ENCODE measurements around the gene BRF1. TPM values are rescaled to one million over a fixed set of nuclear protein-coding genes. Genes with fewer than 3 reads are reported as not detected.

BRF1 gene
- polyA plus RNA-seq, 1 of the 3 experiments (the other 2 are of a cell fraction): 15.7 TPM

- CTCF ChIA-PET: interaction anchor here (0.6 to 1.7 kb wide), 5 partner anchors 14 to 197 kb away, joined by 3 to 5 read pairs (median 3); partner anchors contain the start of gene BRF1
- H3K36me3 ChIP-seq (replicated peaks in 1 of 2; ENCODE audit: control insufficient read depth in 1 of 2, insufficient read depth in 2 of 2, low read length in 1 of 2): peaks cover 0 to 3% of the 10 kb centered on the region in 2 experiments
- no peaks in the 10 kb centered on the region for H3K9me2 ChIP-seq
- H3K4me3 ChIP-seq (ENCODE audit: low read depth in 2 of 2, low read length in 1 of 2): no peak overlapping the region
- peaks cover 61% of the 10 kb centered on the region; the same call in 1 of the 2 replicates for H3K79me2 ChIP-seq (ENCODE audit: insufficient read depth)
- H4K20me1 ChIP-seq (ENCODE audit: insufficient read depth): peaks cover 50% of the 10 kb centered on the region
- H3F3A ChIP-seq (replicated peaks; ENCODE audit: insufficient read depth): no peaks in the 10 kb centered on the region
- WGBS (ENCODE audit: low lambda C conversion rate): 84% methylated on average over 13 of the region's 24 CpGs
- no peaks in the 10 kb centered on the region for H3K9me3 ChIP-seq
- peak overlapping the region in 1 of 2 experiments; percentile 58; a peak in 1 of 4 replicates for H3K27ac ChIP-seq (ENCODE audit: low read depth in 2 of 2, low read length in 1 of 2)
- H3K27me3 ChIP-seq (ENCODE audit: insufficient read depth): no peaks in the 10 kb centered on the region
- H3K9ac ChIP-seq: no peak overlapping the region
- POLR2A ChIA-PET: interaction anchor here (0.8 kb wide), 1 partner anchor 13 kb away, joined by 3 read pairs; the partner anchor contains the start of gene BRF1
- H3K4me2 ChIP-seq: no peak overlapping the region
- peak; percentile 60 for DNase-seq
- TF ChIP-seq RCOR1 (IDR thresholded peaks at IDR 0.05; ENCODE audit: low read length) (no peak), RAD21 (IDR thresholded peaks at IDR 0.05; ENCODE audit: low read length) (peak; percentile 18; the same call in 1 of the 2 replicates)
- no peak overlapping the region for H2AFZ ChIP-seq (ENCODE audit: low read depth)
- H3K4me1 ChIP-seq (ENCODE audit: control insufficient read depth in 1 of 2, insufficient read depth in 2 of 2, low read depth in 1 of 2, low read length in 1 of 2): peaks cover 0 to 32% of the 10 kb centered on the region in 2 experiments; a peak in 1 of 4 replicates
These were observed 13.3 kb downstream of the BRF1 start for GRCh38 chr14:105287249-105288102.

DNA sequence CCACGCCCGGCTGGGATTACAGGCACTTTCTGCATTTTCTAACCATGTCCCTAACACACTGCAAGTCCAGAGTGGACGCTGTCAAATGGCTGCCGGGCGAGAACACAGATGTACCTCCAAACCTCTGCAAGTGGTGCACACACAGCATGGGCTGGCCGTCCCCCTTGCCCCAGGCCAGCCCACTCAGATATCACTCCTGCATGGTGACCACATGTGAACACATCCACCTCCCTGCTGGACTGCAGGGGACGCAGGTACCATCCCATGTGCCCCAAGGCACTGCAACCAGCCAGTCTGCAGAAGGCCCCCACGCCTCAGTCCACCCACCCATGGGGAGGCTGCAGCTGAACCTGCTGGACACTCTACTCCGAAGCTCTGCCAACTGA is 14.0 kb downstream of the BRF1 start:
- WGBS (ENCODE audit: low lambda C conversion rate): 97% methylated on average over 8 of the region's 9 CpGs
- Histone ChIP-seq H4K20me1 (ENCODE audit: insufficient read depth) (peaks cover 50% of the 10 kb centered on the region), H3K27ac (ENCODE audit: low read depth in 2 of 2, low read length in 1 of 2) (peak overlapping the region in 1 of 2 experiments; percentile 58; a peak in 1 of 4 replicates), H3K4me1 (ENCODE audit: control insufficient read depth in 1 of 2, insufficient read depth in 2 of 2, low read depth in 1 of 2, low read length in 1 of 2) (peaks cover 0 to 27% of the 10 kb centered on the region in 2 experiments; a peak in 1 of 4 replicates), H2AFZ (ENCODE audit: low read depth) (no peak overlapping the region), H3K4me3 (ENCODE audit: low read depth in 2 of 2, low read length in 1 of 2) (no peak overlapping the region), H3K4me2 (no peak overlapping the region), H3K9me2 (no peaks in the 10 kb centered on the region), H3K79me2 (ENCODE audit: insufficient read depth) (peaks cover 54% of the 10 kb centered on the region; the same call in 1 of the 2 replicates), H3K36me3 (replicated peaks in 1 of 2; ENCODE audit: control insufficient read depth in 1 of 2, insufficient read depth in 2 of 2, low read length in 1 of 2) (peaks cover 0 to 4% of the 10 kb centered on the region in 2 experiments), H3K27me3 (ENCODE audit: insufficient read depth) (no peaks in the 10 kb centered on the region), H3K9ac (no peak overlapping the region), H3K9me3 (no peaks in the 10 kb centered on the region), H3F3A (replicated peaks; ENCODE audit: insufficient read depth) (no peaks in the 10 kb centered on the region)
- CTCF ChIA-PET: interaction anchor here (0.9 to 1.7 kb wide), 4 partner anchors 15 to 82 kb away, joined by 3 to 5 read pairs (median 4); partner anchors contain the start of gene BRF1
- TF ChIP-seq, protein P1, sequence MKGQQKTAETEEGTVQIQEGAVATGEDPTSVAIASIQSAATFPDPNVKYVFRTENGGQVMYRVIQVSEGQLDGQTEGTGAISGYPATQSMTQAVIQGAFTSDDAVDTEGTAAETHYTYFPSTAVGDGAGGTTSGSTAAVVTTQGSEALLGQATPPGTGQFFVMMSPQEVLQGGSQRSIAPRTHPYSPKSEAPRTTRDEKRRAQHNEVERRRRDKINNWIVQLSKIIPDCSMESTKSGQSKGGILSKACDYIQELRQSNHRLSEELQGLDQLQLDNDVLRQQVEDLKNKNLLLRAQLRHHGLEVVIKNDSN (IDR thresholded peaks at IDR 0.05; ENCODE audit: borderline replicate concordance, low read depth): no peak
- TF ChIP-seq YY1 (IDR thresholded peaks at IDR 0.05; ENCODE audit: low read depth) (no peak), GABPA (IDR thresholded peaks at IDR 0.05; ENCODE audit: low read depth) (no peak), RFX5 (IDR thresholded peaks at IDR 0.05; ENCODE audit: low read length) (no peak), RAD21 (IDR thresholded peaks at IDR 0.05; ENCODE audit: low read length) (no peak), FOSL2 (IDR thresholded peaks at IDR 0.05; ENCODE audit: borderline replicate concordance, low read depth) (no peak), RCOR1 (IDR thresholded peaks at IDR 0.05; ENCODE audit: low read length) (no peak), TEAD4 (IDR thresholded peaks at IDR 0.05; ENCODE audit: borderline replicate concordance, insufficient read depth) (no peak), NRF1 (IDR thresholded peaks at IDR 0.05; ENCODE audit: low read depth, low read length) (no peak), ELF1 (IDR thresholded peaks at IDR 0.05) (no peak), EP300 (IDR thresholded peaks at IDR 0.05; ENCODE audit: borderline replicate concordance in 1 of 2, low read depth in 1 of 2, low read length in 1 of 2) (no peak), MEF2A (IDR thresholded peaks at IDR 0.05; ENCODE audit: borderline replicate concordance, low read depth) (no peak), CHD2 (IDR thresholded peaks at IDR 0.05; ENCODE audit: low read length, partially characterized antibody) (no peak), USF2 (IDR thresholded peaks at IDR 0.05; ENCODE audit: borderline replicate concordance, low read depth, low read length) (no peak), RXRA (IDR thresholded peaks at IDR 0.05; ENCODE audit: borderline replicate concordance, low read depth) (no peak), SMC3 (IDR thresholded peaks at IDR 0.05; ENCODE audit: low read depth, low read length) (no peak)
- DNase-seq: peak; percentile 66
- POLR2A ChIA-PET: interaction anchor here (0.8 kb wide), 1 partner anchor 14 kb away, joined by 3 read pairs; the partner anchor contains the start of gene BRF1

Data from SK-N-SH (cell line).